Measurements from ENCODE around the gene PSMD10.

The PSMD10 gene

DNA sequence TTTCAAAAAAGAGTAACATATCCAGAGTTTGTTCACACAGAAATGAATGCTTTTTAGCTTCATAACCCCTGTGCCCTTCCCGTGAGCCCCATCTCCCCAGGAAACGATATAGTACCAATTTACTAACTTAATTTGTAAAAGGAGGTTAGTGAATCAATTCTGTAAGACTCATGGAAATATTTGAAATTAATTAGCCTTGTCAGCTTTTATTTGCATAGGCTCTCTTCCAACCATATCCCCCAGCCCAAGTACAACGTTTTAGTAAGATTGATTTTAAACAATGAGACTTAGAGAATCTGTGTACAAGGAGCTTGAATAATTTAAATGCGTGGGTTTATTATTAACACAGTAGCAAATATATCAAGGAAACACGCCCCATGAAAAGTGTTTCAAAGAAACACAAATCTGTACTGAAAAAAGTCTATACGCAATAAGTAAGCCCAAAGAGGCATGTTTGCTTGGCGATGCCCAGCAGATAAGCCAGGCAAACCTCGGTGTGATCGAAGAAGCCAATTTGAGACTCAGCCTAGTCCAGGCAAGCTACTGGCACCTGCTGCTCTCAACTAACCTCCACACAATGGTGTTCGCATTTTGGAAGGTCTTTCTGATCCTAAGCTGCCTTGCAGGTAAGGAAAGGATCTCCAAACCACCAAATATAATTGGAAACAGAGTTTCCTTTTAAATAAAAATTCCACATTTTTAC is 46.6 kb downstream of the PSMD10 start, which contains the start of gene VSIG1:
Gene VSIG1, plus strand, starts transcription at position 512 of the 703 bp plus-strand sequence. Its CDS starts 66 bp downstream, at position 578.
- TF ChIP-seq FOXM1 (IDR thresholded peaks at IDR 0.05; ENCODE audit: borderline replicate concordance, low read depth): no peak
- no peak for TF ChIP-seq TAF1 (IDR thresholded peaks at IDR 0.05; ENCODE audit: low read depth)
- TF ChIP-seq NFIC (IDR thresholded peaks at IDR 0.05): no peak
- no peak for TF ChIP-seq ZBTB7A (IDR thresholded peaks at IDR 0.05; ENCODE audit: low read depth)
- TF ChIP-seq, protein P1, sequence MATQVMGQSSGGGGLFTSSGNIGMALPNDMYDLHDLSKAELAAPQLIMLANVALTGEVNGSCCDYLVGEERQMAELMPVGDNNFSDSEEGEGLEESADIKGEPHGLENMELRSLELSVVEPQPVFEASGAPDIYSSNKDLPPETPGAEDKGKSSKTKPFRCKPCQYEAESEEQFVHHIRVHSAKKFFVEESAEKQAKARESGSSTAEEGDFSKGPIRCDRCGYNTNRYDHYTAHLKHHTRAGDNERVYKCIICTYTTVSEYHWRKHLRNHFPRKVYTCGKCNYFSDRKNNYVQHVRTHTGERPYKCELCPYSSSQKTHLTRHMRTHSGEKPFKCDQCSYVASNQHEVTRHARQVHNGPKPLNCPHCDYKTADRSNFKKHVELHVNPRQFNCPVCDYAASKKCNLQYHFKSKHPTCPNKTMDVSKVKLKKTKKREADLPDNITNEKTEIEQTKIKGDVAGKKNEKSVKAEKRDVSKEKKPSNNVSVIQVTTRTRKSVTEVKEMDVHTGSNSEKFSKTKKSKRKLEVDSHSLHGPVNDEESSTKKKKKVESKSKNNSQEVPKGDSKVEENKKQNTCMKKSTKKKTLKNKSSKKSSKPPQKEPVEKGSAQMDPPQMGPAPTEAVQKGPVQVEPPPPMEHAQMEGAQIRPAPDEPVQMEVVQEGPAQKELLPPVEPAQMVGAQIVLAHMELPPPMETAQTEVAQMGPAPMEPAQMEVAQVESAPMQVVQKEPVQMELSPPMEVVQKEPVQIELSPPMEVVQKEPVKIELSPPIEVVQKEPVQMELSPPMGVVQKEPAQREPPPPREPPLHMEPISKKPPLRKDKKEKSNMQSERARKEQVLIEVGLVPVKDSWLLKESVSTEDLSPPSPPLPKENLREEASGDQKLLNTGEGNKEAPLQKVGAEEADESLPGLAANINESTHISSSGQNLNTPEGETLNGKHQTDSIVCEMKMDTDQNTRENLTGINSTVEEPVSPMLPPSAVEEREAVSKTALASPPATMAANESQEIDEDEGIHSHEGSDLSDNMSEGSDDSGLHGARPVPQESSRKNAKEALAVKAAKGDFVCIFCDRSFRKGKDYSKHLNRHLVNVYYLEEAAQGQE (IDR thresholded peaks at IDR 0.05; ENCODE audit: low read depth): no peak
- no peak for TF ChIP-seq RAD21 (IDR thresholded peaks at IDR 0.05; ENCODE audit: low read depth)
- TF ChIP-seq CEBPB (IDR thresholded peaks at IDR 0.05): no peak
- no peak for TF ChIP-seq MAX (IDR thresholded peaks at IDR 0.05)
- TF ChIP-seq CREB1 (IDR thresholded peaks at IDR 0.05; ENCODE audit: low read depth): no peak
- TF ChIP-seq EGR1 (IDR thresholded peaks at IDR 0.05): no peak
- TF ChIP-seq EP300 (IDR thresholded peaks at IDR 0.05; ENCODE audit: borderline replicate concordance): no peak
- no peak for TF ChIP-seq TEAD4 (IDR thresholded peaks at IDR 0.05)
- TF ChIP-seq, protein P2, sequence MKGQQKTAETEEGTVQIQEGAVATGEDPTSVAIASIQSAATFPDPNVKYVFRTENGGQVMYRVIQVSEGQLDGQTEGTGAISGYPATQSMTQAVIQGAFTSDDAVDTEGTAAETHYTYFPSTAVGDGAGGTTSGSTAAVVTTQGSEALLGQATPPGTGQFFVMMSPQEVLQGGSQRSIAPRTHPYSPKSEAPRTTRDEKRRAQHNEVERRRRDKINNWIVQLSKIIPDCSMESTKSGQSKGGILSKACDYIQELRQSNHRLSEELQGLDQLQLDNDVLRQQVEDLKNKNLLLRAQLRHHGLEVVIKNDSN (IDR thresholded peaks at IDR 0.05): no peak
- no peak for TF ChIP-seq TCF12 (IDR thresholded peaks at IDR 0.05; ENCODE audit: low read depth)
- TF ChIP-seq YY1 (IDR thresholded peaks at IDR 0.05; ENCODE audit: low read depth): no peak

GRCh38 chrX:108036298-108036973 is 54.9 kb downstream of the PSMD10 start:
- no peak for TF ChIP-seq EP300 (IDR thresholded peaks at IDR 0.05; ENCODE audit: borderline replicate concordance)
- TF ChIP-seq CEBPB (IDR thresholded peaks at IDR 0.05): no peak
- TF ChIP-seq NFIC (IDR thresholded peaks at IDR 0.05): no peak
- no peak for TF ChIP-seq EGR1 (IDR thresholded peaks at IDR 0.05)
- TF ChIP-seq, protein P2 (IDR thresholded peaks at IDR 0.05): no peak
- no peak for TF ChIP-seq TCF12 (IDR thresholded peaks at IDR 0.05; ENCODE audit: low read depth)
- no peak for TF ChIP-seq ZBTB7A (IDR thresholded peaks at IDR 0.05; ENCODE audit: low read depth)
- TF ChIP-seq, protein P1 (IDR thresholded peaks at IDR 0.05; ENCODE audit: low read depth): no peak
- TF ChIP-seq TAF1 (IDR thresholded peaks at IDR 0.05; ENCODE audit: low read depth): no peak
- TF ChIP-seq TEAD4 (IDR thresholded peaks at IDR 0.05): no peak
- TF ChIP-seq MAX (IDR thresholded peaks at IDR 0.05): no peak
- TF ChIP-seq FOXM1 (IDR thresholded peaks at IDR 0.05; ENCODE audit: borderline replicate concordance, low read depth): no peak

DNA sequence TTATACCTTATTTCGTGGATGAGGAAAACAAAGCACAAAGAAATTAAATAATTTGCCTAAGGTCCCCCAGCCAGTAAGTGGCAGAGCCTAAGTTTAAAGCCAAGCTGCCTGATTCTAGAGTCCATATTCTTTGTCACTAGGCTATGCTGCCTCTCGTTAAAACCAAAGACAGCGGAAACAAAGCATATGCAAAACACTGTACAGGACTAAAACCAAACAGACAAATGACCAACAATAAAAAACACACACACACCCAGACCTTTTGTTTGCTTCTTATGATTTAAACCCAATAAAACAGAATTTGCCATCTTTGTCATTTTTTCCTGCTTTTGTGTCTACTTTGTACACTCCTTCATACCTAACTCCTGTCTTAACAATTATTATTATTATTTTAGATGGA is 56.6 kb downstream of the PSMD10 start:
- no peak for TF ChIP-seq CREB1 (IDR thresholded peaks at IDR 0.05; ENCODE audit: low read depth)
- TF ChIP-seq NFIC (IDR thresholded peaks at IDR 0.05): no peak
- no peak for TF ChIP-seq FOXM1 (IDR thresholded peaks at IDR 0.05; ENCODE audit: borderline replicate concordance, low read depth)
- TF ChIP-seq YY1 (IDR thresholded peaks at IDR 0.05; ENCODE audit: low read depth): no peak
- no peak for TF ChIP-seq MAX (IDR thresholded peaks at IDR 0.05)
- no peak for TF ChIP-seq CEBPB (IDR thresholded peaks at IDR 0.05)
- no peak for TF ChIP-seq TAF1 (IDR thresholded peaks at IDR 0.05; ENCODE audit: low read depth)
- TF ChIP-seq ZBTB7A (IDR thresholded peaks at IDR 0.05; ENCODE audit: low read depth): no peak
- no peak for TF ChIP-seq RAD21 (IDR thresholded peaks at IDR 0.05; ENCODE audit: low read depth)
- no peak for TF ChIP-seq EGR1 (IDR thresholded peaks at IDR 0.05)
- TF ChIP-seq, protein P1 (IDR thresholded peaks at IDR 0.05; ENCODE audit: low read depth): no peak
- no peak for TF ChIP-seq TEAD4 (IDR thresholded peaks at IDR 0.05)
- no peak for TF ChIP-seq EP300 (IDR thresholded peaks at IDR 0.05; ENCODE audit: borderline replicate concordance)
- no peak for TF ChIP-seq TCF12 (IDR thresholded peaks at IDR 0.05; ENCODE audit: low read depth)
- TF ChIP-seq, protein P2 (IDR thresholded peaks at IDR 0.05): no peak

Measured in Ishikawa (cell line).